WI38 (cell line): ENCODE data around the gene MUC15.

Source experiments
- H3K4me3 ChIP-seq: 2 replicates; pipeline ENCODE4 v1.5.1; 2011; ENCODE audit warnings: low read depth, mild to moderate bottlenecking, control low read depth, low read length
- CTCF ChIP-seq: IDR thresholded peaks from 2 replicates; pipeline ENCODE4 v1.5.1; 2012; ENCODE audit warnings: low read depth, mild to moderate bottlenecking, control low read depth, low read length

MUC15 gene

GRCh38 chr11:26572770-26573402, 823 bp upstream of the MUC15 start:
- no peak for TF ChIP-seq CTCF
- H3K4me3 ChIP-seq: no peak overlapping the region

- no peak overlapping the region for H3K4me3 ChIP-seq
- no peak for TF ChIP-seq CTCF
Measured at GRCh38 chr11:26569646-26570045, 2.4 kb downstream of the MUC15 start.

GRCh38 chr11:26558190-26558589, 13.9 kb downstream of the MUC15 start:
- TF ChIP-seq CTCF: no peak
- H3K4me3 ChIP-seq: no peak overlapping the region

GRCh38 chr11:26557666-26558065, 14.4 kb downstream of the MUC15 start:
- no peak for TF ChIP-seq CTCF
- H3K4me3 ChIP-seq: no peak overlapping the region

- no peak overlapping the region for H3K4me3 ChIP-seq
- TF ChIP-seq CTCF: no peak
Measured at GRCh38 chr11:26556582-26556981, 15.5 kb downstream of the MUC15 start.

- no peak overlapping the region for H3K4me3 ChIP-seq
- TF ChIP-seq CTCF: no peak
Measured at GRCh38 chr11:26554455-26554854, 17.6 kb downstream of the MUC15 start.

- TF ChIP-seq CTCF: no peak
- no peak overlapping the region for H3K4me3 ChIP-seq
Measured at GRCh38 chr11:26553182-26553581, 18.9 kb downstream of the MUC15 start.
